Heart left ventricle (tissue), 16 donors: ENCODE measurements around the gene MKNK1. TPM values are rescaled to one million over a fixed set of nuclear protein-coding genes. Genes with fewer than 3 reads are reported as not detected.

Experiments
- ATAC-seq, 4 donors: fragments of 200-7000 bp; cut with Tn5 transposase; one replicate each; pipeline ENCODE4 v1.9.1; 2020 to 2022; ENCODE audit warnings: moderate library complexity in 4 of 4, mild to moderate bottlenecking in 3 of 4, moderate number of reproducible peaks in 1 of 4
- DNase-seq, 5 donors: peaks; one replicate each; pipeline ENCODE4 v3.0.0-alpha.2; 2020
- H3K27ac ChIP-seq, 12 donors: fragments of 200-600 bp; sonication (generic) in 4 of 12; one replicate each; pipeline versions ENCODE4 v1.5.0 to v1.8.0; 2016 to 2022; ENCODE audit warnings: mild to moderate bottlenecking in 2 of 12
- H3K27me3 ChIP-seq, 9 donors: fragments of 200-600 bp; sonication (generic) in 2 of 9; one replicate each; pipeline versions ENCODE4 v1.5.1 to v1.8.0; 2016 to 2022; ENCODE audit warnings: mild to moderate bottlenecking in 3 of 9
- H3K36me3 ChIP-seq, 9 donors: fragments of 200-600 bp; sonication (generic) in 2 of 9; one replicate each; pipeline versions ENCODE4 v1.5.0 to v1.8.0; 2018 to 2022; ENCODE audit warnings: mild to moderate bottlenecking in 2 of 9
- H3K4me1 ChIP-seq, 12 donors: fragments of 200-600 bp; sonication (generic) in 4 of 12; one replicate each; pipeline versions ENCODE4 v1.5.0 to v1.8.0; 2016 to 2022; ENCODE audit warnings: mild to moderate bottlenecking in 3 of 12
- H3K4me3 ChIP-seq, 12 donors: fragments of 200-600 bp; sonication (generic) in 4 of 12; one replicate each; pipeline versions ENCODE4 v1.5.0 to v1.8.0; 2017 to 2022; ENCODE audit warnings: mild to moderate bottlenecking in 9 of 12, moderate library complexity in 4 of 12
- H3K9me3 ChIP-seq, 12 donors: fragments of 200-600 bp; sonication (generic) in 4 of 12; one replicate each; pipeline versions ENCODE4 v1.5.0 to v1.8.0; 2016 to 2022; ENCODE audit warnings: mild to moderate bottlenecking in 1 of 12
- CTCF ChIP-seq, 12 donors: fragments of 200-600 bp; sonication (generic) in 4 of 12; IDR thresholded peaks; one replicate each; pipeline versions ENCODE4 v1.5.0 to v1.8.0; 2018 to 2022; ENCODE audit warnings: antibody characterized with exemption in 12 of 12, mild to moderate bottlenecking in 5 of 12
- POLR2A ChIP-seq, 2 donors: fragments of 450-650 bp; IDR thresholded peaks; one replicate each; pipeline ENCODE4 v1.6.1; 2017; ENCODE audit warnings: antibody characterized with exemption in 2 of 2, mild to moderate bottlenecking in 2 of 2, moderate library complexity in 2 of 2
- WGBS, 4 donors: extraction: QIAGEN DNeasy Blood & Tissue Kit in 2 of 4; methylation state at CpG; one replicate each; pipeline versions ENCODE4 v1.1.5 to v1.1.7; 2013 to 2018; 5-methylcytosine and 5-hydroxymethylcytosine counted together
- intact Hi-C, 10 donors: fragments of 100-400 bp; cut with DNase I; formaldehyde crosslinking; loops; one replicate each; pipeline versions ENCODE4 v1.11.1 to v1.14.2; 2022
- polyA plus RNA-seq, 2 donors: library from polyadenylated mRNA; stranded (reverse); fragments of 200-250 nt; gene quantifications; one replicate each; pipeline ENCODE4 v1.2.3, GENCODE V29; 2013
- total RNA-seq, 9 donors: library from RNA; depleted of rRNA in 2 of 9; stranded (reverse); fragments of >200 nt in 2 of 9; fragmentation: NEBNext Ultra II Directional in 3 of 9; extraction: Animal tissue kit (Norgen Biotek cat#: 25700) in 3 of 9; gene quantifications; one replicate each; pipeline versions ENCODE4 v1.1.0 to v1.2.4, GENCODE V29; 2016 to 2023
- donor health status: ischemic (EF 13 %, LVEDD 7.1; RV severe dilation, severe dysfunction).
- donor health status: healthy with polysubstance abuse.
- donor health status: DM: no; HTN: yes; CAD: no.
- donor health status: DM: no; HTN: no; CAD: no.
- donor health status: ischemic (EF 25% LVEDD 6.9; RV normal size, moderate dysfunction).
- donor health status: ischemic (EF 25% LVEDD 5.7; RV mildly dilated, moderate dysfunction).
- donor health status: healthy.
- donor health status: DM: yes; HTN: yes; CAD: no.
- donor health status: ischemic (EF 35%, LVEDD 5.7; RV mildly dilated, moderate dysfunction).
- donor health status: nonischemic (EF 11% LVEDD 7.7; RV severe dilation, severe dysfunction).
- donor health status: DM: yes; HTN: yes; CAD: no.
- donor health status: PGD.
- donor health status: ischemic (EF 29% LVEDD 5.4; RV normal size, mild dysfunction).
- donor health status: nonischemic (EF 23%, LVEDD 6.1; RV moderate dilation, normal function).

Gene MKNK1
- total and polyA plus RNA-seq, 11 donors = 23.1 to 77.6 (median 35.3) TPM

GRCh38 chr1:46650491-46650890, 46.4 kb upstream of the MKNK1 start:
- H3K4me3 ChIP-seq = no peak overlapping the region
- intact Hi-C loops = no loop called here
- H3K27ac ChIP-seq = no peak overlapping the region
- H3K36me3 ChIP-seq = peaks cover 0 to 90% (median 61%) of the 10 kb centered on the region in 9 donors
- ATAC-seq (no peak), DNase-seq (no peak)
- H3K4me1 ChIP-seq = peaks cover 0 to 6% (median 0%) of the 10 kb centered on the region in 12 donors
- no peaks in the 10 kb centered on the region for H3K27me3 ChIP-seq
- no peak for TF ChIP-seq POLR2A (IDR thresholded peaks at IDR 0.05)
- no peak for TF ChIP-seq CTCF (IDR thresholded peaks at IDR 0.05)
- 69 to 98% (median 96%) methylated on average over 3 of the region's 3 CpGs for WGBS, 4 donors
- peaks cover 0 to 25% (median 10%) of the 10 kb centered on the region in 12 donors for H3K9me3 ChIP-seq

- Histone ChIP-seq H3K27me3 (no peaks in the 10 kb centered on the region), H3K4me3 (no peak overlapping the region), H3K9me3 (peaks cover 0 to 25% (median 10%) of the 10 kb centered on the region in 12 donors), H3K36me3 (peaks cover 0 to 90% (median 54%) of the 10 kb centered on the region in 9 donors), H3K4me1 (peaks cover 0 to 6% (median 0%) of the 10 kb centered on the region in 12 donors), H3K27ac (no peak overlapping the region)
- TF ChIP-seq CTCF (IDR thresholded peaks at IDR 0.05) (no peak), POLR2A (IDR thresholded peaks at IDR 0.05) (no peak)
- intact Hi-C loops = no loop called here
- ATAC-seq (no peak), DNase-seq (no peak)
- WGBS, 4 donors = 97 to 100% (median 99%) methylated on average over 2 of the region's 2 CpGs
These were observed 45.7 kb upstream of the MKNK1 start for GRCh38 chr1:46649764-46650163.

- intact Hi-C loops = no loop called here
- H3K27ac ChIP-seq = no peak overlapping the region
- peaks cover 0 to 25% (median 10%) of the 10 kb centered on the region in 12 donors for H3K9me3 ChIP-seq
- H3K4me3 ChIP-seq = no peak overlapping the region
- H3K36me3 ChIP-seq = peaks cover 0 to 91% (median 51%) of the 10 kb centered on the region in 9 donors
- WGBS, 4 donors = 96 to 98% (median 97%) methylated on average over 3 of the region's 3 CpGs
- ATAC-seq (no peak), DNase-seq (no peak)
- peaks cover 0 to 16% (median 8%) of the 10 kb centered on the region in 12 donors for H3K4me1 ChIP-seq
- TF ChIP-seq POLR2A (IDR thresholded peaks at IDR 0.05) (no peak), CTCF (IDR thresholded peaks at IDR 0.05) (no peak)
- no peaks in the 10 kb centered on the region for H3K27me3 ChIP-seq
These were observed 43.5 kb upstream of the MKNK1 start for GRCh38 chr1:46647611-46648010.

GRCh38 chr1:46646844-46647243, 42.8 kb upstream of the MKNK1 start:
- H3K4me3 ChIP-seq = no peak overlapping the region
- H3K9me3 ChIP-seq = peaks cover 0 to 25% (median 10%) of the 10 kb centered on the region in 12 donors
- no peak for DNase-seq
- WGBS, 4 donors = 92 to 97% (median 94%) methylated on average over 2 of the region's 2 CpGs
- ATAC-seq = no peak
- intact Hi-C loops = no loop called here
- no peak overlapping the region for H3K27ac ChIP-seq
- no peaks in the 10 kb centered on the region for H3K27me3 ChIP-seq
- H3K36me3 ChIP-seq = peaks cover 0 to 91% (median 51%) of the 10 kb centered on the region in 9 donors
- H3K4me1 ChIP-seq = peaks cover 0 to 16% (median 10%) of the 10 kb centered on the region in 12 donors
- TF ChIP-seq CTCF (IDR thresholded peaks at IDR 0.05) (no peak), POLR2A (IDR thresholded peaks at IDR 0.05) (no peak)
